Activated CD8-positive, alpha-beta memory T cell treated with anti-CD3 and anti-CD28 coated beads, Interleukin-2, amount 50 U/mL, for 4 hours (primary cell): ENCODE results near the gene CBFB.
"Not testable (repeated sequence)": the region's sequence is repeated elsewhere in the genome, so short reads cannot be mapped to it uniquely, and the experiment has no call there.

ENCODE experiments used
- DNase-seq: peaks from one replicate; pipeline ENCODE4 v3.0.0-alpha.2; 2020

CBFB gene

GRCh38 chr16:67100569-67101310 lies 71.8 kb downstream of the CBFB start:
- DNase-seq: no peak

- no peak for DNase-seq
Observed at GRCh38 chr16:67101311-67102082, 72.5 kb downstream of the CBFB start.

- DNase-seq: no peak
Observed at GRCh38 chr16:67104061-67104460, 75.1 kb downstream of the CBFB start.

- no peak for DNase-seq
Observed at GRCh38 chr16:67104845-67105244, 75.9 kb downstream of the CBFB start.

- no peak for DNase-seq
Observed at GRCh38 chr16:67105246-67105645, 76.3 kb downstream of the CBFB start.

GRCh38 chr16:67105881-67106280 lies 76.9 kb downstream of the CBFB start:
- DNase-seq: no peak

GRCh38 chr16:67108489-67108888 lies 79.5 kb downstream of the CBFB start:
- DNase-seq: no peak

GRCh38 chr16:67108931-67109406 lies 80.0 kb downstream of the CBFB start:
- no peak for DNase-seq

GRCh38 chr16:67109407-67110135 lies 80.6 kb downstream of the CBFB start, which contains the start of gene PHAF1:
PHAF1 (plus strand) TSS chr16:67109941; CDS start chr16:67110176, 235 bp downstream.
- DNase-seq: peak; percentile 96

- DNase-seq: no peak
Observed at GRCh38 chr16:67111951-67112444, 83.0 kb downstream of the CBFB start.

- no peak for DNase-seq
Observed at GRCh38 chr16:67112591-67113399, 83.8 kb downstream of the CBFB start.

- DNase-seq: no peak
Observed at GRCh38 chr16:67114793-67115192, 85.8 kb downstream of the CBFB start.

- DNase-seq: no peak
Observed at GRCh38 chr16:67115639-67116038, 86.7 kb downstream of the CBFB start.

GRCh38 chr16:67116388-67117311 lies 87.7 kb downstream of the CBFB start:
- DNase-seq: no peak

GRCh38 chr16:67117716-67118115 lies 88.8 kb downstream of the CBFB start:
- DNase-seq: no peak

GRCh38 chr16:67120025-67120424 lies 91.1 kb downstream of the CBFB start:
- DNase-seq: no peak

- not testable (repeated sequence) for DNase-seq
Observed at GRCh38 chr16:67122799-67123198, 93.8 kb downstream of the CBFB start.

GRCh38 chr16:67128417-67128816 lies 99.5 kb downstream of the CBFB start:
- DNase-seq: no peak

- no peak for DNase-seq
Observed at GRCh38 chr16:67128887-67129286, 99.9 kb downstream of the CBFB start.

GRCh38 chr16:67129422-67129821 lies 100.5 kb downstream of the CBFB start:
- DNase-seq: no peak

GRCh38 chr16:67137605-67138004 lies 108.7 kb downstream of the CBFB start:
- no peak for DNase-seq
